Lung (tissue), 12 donors: ENCODE results near the gene TOE1. TPM values are rescaled to one million over a fixed set of nuclear protein-coding genes. Genes with fewer than 3 reads are reported as not detected.

ENCODE experiments used
- ATAC-seq: fragments of 200-7000 bp; cut with Tn5 transposase; one replicate; pipeline ENCODE4 v1.9.1; 2020; ENCODE audit warnings: moderate number of reproducible peaks; ENCODE audit not compliant: insufficient read depth, low FRiP score
- DNase-seq, 3 donors: peaks; one replicate each; pipeline ENCODE4 v3.0.0-alpha.2; 2013 to 2017
- H3K27ac ChIP-seq, 2 donors: one replicate each; pipeline ENCODE4 v1.5.1; 2013; ENCODE audit warnings: mild to moderate bottlenecking in 2 of 2, moderate library complexity in 2 of 2, control low read depth in 1 of 2, inconsistent platforms in 1 of 2, low read depth in 1 of 2, low read length in 1 of 2
- H3K27me3 ChIP-seq, 3 donors: one replicate each; pipeline ENCODE4 v1.5.1; 2013; ENCODE audit warnings: low read length in 2 of 3; ENCODE audit not compliant: control insufficient read depth in 3 of 3, insufficient read depth in 3 of 3
- H3K36me3 ChIP-seq, 4 donors: one replicate each; pipeline ENCODE4 v1.5.1; 2013; ENCODE audit warnings: low read length in 4 of 4, mild to moderate bottlenecking in 1 of 4, moderate library complexity in 1 of 4; ENCODE audit not compliant: control insufficient read depth in 4 of 4, insufficient read depth in 4 of 4
- H3K4me1 ChIP-seq, 5 donors: one replicate each; pipeline ENCODE4 v1.5.1; 2013; ENCODE audit warnings: low read length in 5 of 5, mild to moderate bottlenecking in 2 of 5, moderate library complexity in 1 of 5; ENCODE audit not compliant: control insufficient read depth in 5 of 5, insufficient read depth in 5 of 5
- H3K4me3 ChIP-seq: one replicate; pipeline ENCODE4 v1.5.1; 2013; ENCODE audit warnings: mild to moderate bottlenecking, control low read depth, moderate library complexity
- H3K9ac ChIP-seq, 2 donors: one replicate each; pipeline ENCODE4 v1.5.1; 2013; ENCODE audit warnings: low read length in 2 of 2, control low read depth in 1 of 2; ENCODE audit not compliant: insufficient read depth in 1 of 2
- H3K9me3 ChIP-seq, 4 donors: one replicate each; pipeline ENCODE4 v1.5.1; 2013; ENCODE audit warnings: low read length in 3 of 4, mild to moderate bottlenecking in 1 of 4, moderate library complexity in 1 of 4; ENCODE audit not compliant: control insufficient read depth in 4 of 4, insufficient read depth in 3 of 4
- CTCF ChIP-seq: IDR thresholded peaks from 2 replicates; pipeline ENCODE4 v1.5.1; 2012; ENCODE audit warnings: mild to moderate bottlenecking; ENCODE audit errors: control extremely low read depth, extremely low read depth
- WGBS, 2 donors: extraction: QIAGEN DNeasy Blood & Tissue Kit; methylation state at CpG; one replicate each; pipeline ENCODE4 v1.1.7; 2013; 5-methylcytosine and 5-hydroxymethylcytosine counted together
- polyA plus RNA-seq, 2 donors: library from polyadenylated mRNA; stranded (reverse); fragments of 200-250 nt; gene quantifications; one replicate each; pipeline ENCODE4 v1.2.1, GENCODE V29; 2013
- total RNA-seq, 2 donors: library from RNA; depleted of rRNA in 1 of 2; stranded (reverse); fragments of >200 nt in 1 of 2; gene quantifications; one replicate each; pipeline ENCODE4 v1.2.1, GENCODE V29; 2014 to 2021
- donor health status: control.
- donor health status: control.
- donor health status: Bipolar disorder and iron deficiency.
- donor health status: healthy.
- donor health status: DM: yes; HTN: yes; CAD: no.

TOE1 gene
- total and polyA plus RNA-seq, 4 donors: 5.3 to 10.9 (median 8.5) TPM

- ATAC-seq: no peak
- DNase-seq: no peak
- no peak overlapping the region for H3K27ac ChIP-seq
- H3K4me1 ChIP-seq: peaks cover 0 to 6% (median 0%) of the 10 kb centered on the region in 5 donors
- no peak overlapping the region for H3K9ac ChIP-seq
- no peak overlapping the region for H3K4me3 ChIP-seq
- TF ChIP-seq CTCF: no peak
- H3K9me3 ChIP-seq: no peaks in the 10 kb centered on the region
- no peaks in the 10 kb centered on the region for H3K27me3 ChIP-seq
- no peaks in the 10 kb centered on the region for H3K36me3 ChIP-seq
These were observed 38.2 kb downstream of the TOE1 start for GRCh38 chr1:45378184-45378583.

- Histone ChIP-seq H3K4me3 (no peak overlapping the region), H3K4me1 (peaks cover 0 to 9% (median 0%) of the 10 kb centered on the region in 5 donors)
- no peak for TF ChIP-seq CTCF
These were observed 39.6 kb downstream of the TOE1 start for GRCh38 chr1:45379524-45379923.

GRCh38 chr1:45380125-45380524 is 40.2 kb downstream of the TOE1 start:
- no peak for DNase-seq
- Histone ChIP-seq H3K9ac (no peak overlapping the region), H3K4me3 (no peak overlapping the region), H3K4me1 (peaks cover 0 to 5% (median 0%) of the 10 kb centered on the region in 5 donors), H3K9me3 (no peaks in the 10 kb centered on the region), H3K27ac (no peak overlapping the region), H3K36me3 (no peaks in the 10 kb centered on the region), H3K27me3 (no peaks in the 10 kb centered on the region)
- ATAC-seq: no peak
- 94 to 96% methylated on average over 4 of the region's 4 CpGs for WGBS, 2 donors
- no peak for TF ChIP-seq CTCF

More at GRCh38 chr1:45379524-45379923, 39.6 kb downstream of the TOE1 start:
- H3K9me3 ChIP-seq: no peaks in the 10 kb centered on the region
- no peak for DNase-seq
- H3K27me3 ChIP-seq: no peaks in the 10 kb centered on the region
- WGBS, 2 donors: 97% methylated on average over 6 of the region's 6 CpGs
- no peak overlapping the region for H3K27ac ChIP-seq
- no peak overlapping the region for H3K9ac ChIP-seq
- H3K36me3 ChIP-seq: no peaks in the 10 kb centered on the region
- no peak for ATAC-seq

- TF ChIP-seq CTCF: no peak
- no peak for DNase-seq
- H3K27ac ChIP-seq: no peak overlapping the region
- WGBS, 2 donors: 94 to 95% methylated on average over 1 of the region's 1 CpG
- no peak overlapping the region for H3K4me3 ChIP-seq
- no peaks in the 10 kb centered on the region for H3K36me3 ChIP-seq
- H3K27me3 ChIP-seq: no peaks in the 10 kb centered on the region
- no peak overlapping the region for H3K9ac ChIP-seq
- ATAC-seq: no peak
- H3K9me3 ChIP-seq: no peaks in the 10 kb centered on the region
- H3K4me1 ChIP-seq: peaks cover 0 to 3% (median 0%) of the 10 kb centered on the region in 5 donors
These were observed 40.8 kb downstream of the TOE1 start for GRCh38 chr1:45380730-45381129.
